Measurements from ENCODE around the gene GNG7.

The GNG7 gene

GRCh38 chr19:2549701-2550191 is 152.7 kb downstream of the GNG7 start:
- WGBS (ENCODE audit: extremely low coverage, insufficient coverage, insufficient read length), result no CpG with 5 or more reads among the region's 11 CpGs

GRCh38 chr19:2548966-2549365 is 153.5 kb downstream of the GNG7 start:
- H3K4me1 ChIP-seq (ENCODE audit: control insufficient read depth in 1 of 2, insufficient read depth in 2 of 2, low read length in 2 of 2), result peaks cover 26 to 27% of the 10 kb centered on the region in 2 experiments
- H4K91ac ChIP-seq (ENCODE audit: low read depth, low read length), result peak overlapping the region; percentile 55

More at GRCh38 chr19:2549701-2550191, 152.7 kb downstream of the GNG7 start:
- H2BK5ac ChIP-seq (ENCODE audit: low read depth, low read length, poor library complexity), result peak overlapping the region; percentile 8
- H2AFZ ChIP-seq (ENCODE audit: insufficient read depth, low read length, poor library complexity), result no peak overlapping the region
- H4K91ac ChIP-seq (ENCODE audit: low read depth, low read length), result peak overlapping the region; percentile 36
- H3K36me3 ChIP-seq (ENCODE audit: control insufficient read depth in 1 of 2, insufficient read depth in 2 of 2, low read length in 2 of 2), result no peaks in the 10 kb centered on the region
- H2BK12ac ChIP-seq (ENCODE audit: low read length), result peak overlapping the region; percentile 41
- peaks cover 30% of the 10 kb centered on the region for H3K79me1 ChIP-seq (ENCODE audit: low read length)
- peak overlapping the region; percentile 29 for H3K14ac ChIP-seq (ENCODE audit: low read length)
- H3K79me2 ChIP-seq (ENCODE audit: control insufficient read depth, insufficient read depth, low read length, poor library complexity), result peaks cover 11% of the 10 kb centered on the region
- no peaks in the 10 kb centered on the region for H3K27me3 ChIP-seq (ENCODE audit: insufficient read depth, low read length)
- H2BK120ac ChIP-seq (ENCODE audit: insufficient read depth, low read length, poor library complexity), result peak overlapping the region; percentile 35
- H3K4me3 ChIP-seq (ENCODE audit: low read depth, low read length), result no peak overlapping the region
- H3K4me1 ChIP-seq (ENCODE audit: control insufficient read depth in 1 of 2, insufficient read depth in 2 of 2, low read length in 2 of 2), result peaks cover 23 to 24% of the 10 kb centered on the region in 2 experiments
- H2AK5ac ChIP-seq (ENCODE audit: low read length), result no peak overlapping the region
- no peak overlapping the region for H3K18ac ChIP-seq (ENCODE audit: low read length)
- peaks cover 3% of the 10 kb centered on the region for H3K9me3 ChIP-seq (ENCODE audit: insufficient read depth, low read depth, low read length)
- no peak overlapping the region for H3K4me2 ChIP-seq (ENCODE audit: low read length)
- no peak overlapping the region for H3K9ac ChIP-seq (ENCODE audit: low read length)
- no peak overlapping the region for H3K4ac ChIP-seq (ENCODE audit: low read depth, low read length)
- DNase-seq, result peak; percentile 49 to 57
- H4K12ac ChIP-seq (ENCODE audit: low read depth, low read length), result no peak overlapping the region
- H4K8ac ChIP-seq (ENCODE audit: low read depth, low read length), result no peak overlapping the region
- H3K27ac ChIP-seq (ENCODE audit: low read depth, low read length), result no peak overlapping the region
- no peak overlapping the region for H3K23ac ChIP-seq (ENCODE audit: low read length)

GRCh38 chr19:2547721-2548120 is 154.8 kb downstream of the GNG7 start:
- Histone ChIP-seq H3K4ac (ENCODE audit: low read depth, low read length) (no peak overlapping the region), H3K79me2 (ENCODE audit: control insufficient read depth, insufficient read depth, low read length, poor library complexity) (peaks cover 16% of the 10 kb centered on the region), H3K27ac (ENCODE audit: low read depth, low read length) (no peak overlapping the region), H2BK5ac (ENCODE audit: low read depth, low read length, poor library complexity) (no peak overlapping the region), H4K12ac (ENCODE audit: low read depth, low read length) (no peak overlapping the region), H3K9me3 (ENCODE audit: insufficient read depth, low read depth, low read length) (peaks cover 3% of the 10 kb centered on the region), H2BK12ac (ENCODE audit: low read length) (peak overlapping the region; percentile 76), H4K8ac (ENCODE audit: low read depth, low read length) (no peak overlapping the region), H3K9ac (ENCODE audit: low read length) (no peak overlapping the region), H3K36me3 (ENCODE audit: control insufficient read depth in 1 of 2, insufficient read depth in 2 of 2, low read length in 2 of 2) (no peaks in the 10 kb centered on the region), H2AK5ac (ENCODE audit: low read length) (peak overlapping the region; percentile 82), H3K79me1 (ENCODE audit: low read length) (peaks cover 40% of the 10 kb centered on the region), H3K4me2 (ENCODE audit: low read length) (no peak overlapping the region), H3K27me3 (ENCODE audit: insufficient read depth, low read length) (no peaks in the 10 kb centered on the region), H3K18ac (ENCODE audit: low read length) (peak overlapping the region; percentile 41), H3K4me3 (ENCODE audit: low read depth, low read length) (no peak overlapping the region), H3K23ac (ENCODE audit: low read length) (no peak overlapping the region), H2BK120ac (ENCODE audit: insufficient read depth, low read length, poor library complexity) (no peak overlapping the region), H2AFZ (ENCODE audit: insufficient read depth, low read length, poor library complexity) (peak overlapping the region; percentile 13), H3K14ac (ENCODE audit: low read length) (no peak overlapping the region), H3K4me1 (ENCODE audit: control insufficient read depth in 1 of 2, insufficient read depth in 2 of 2, low read length in 2 of 2) (peaks cover 27 to 33% of the 10 kb centered on the region in 2 experiments), H4K91ac (ENCODE audit: low read depth, low read length) (peak overlapping the region; percentile 86)
- WGBS (ENCODE audit: extremely low coverage, insufficient coverage, insufficient read length), result no CpG with 5 or more reads among the region's 9 CpGs
- DNase-seq, result no peak

More at GRCh38 chr19:2548966-2549365, 153.5 kb downstream of the GNG7 start:
- Histone ChIP-seq H3K18ac (ENCODE audit: low read length) (no peak overlapping the region), H3K79me2 (ENCODE audit: control insufficient read depth, insufficient read depth, low read length, poor library complexity) (peaks cover 16% of the 10 kb centered on the region), H3K9me3 (ENCODE audit: insufficient read depth, low read depth, low read length) (peaks cover 3% of the 10 kb centered on the region), H3K4me2 (ENCODE audit: low read length) (no peak overlapping the region), H2AFZ (ENCODE audit: insufficient read depth, low read length, poor library complexity) (no peak overlapping the region), H3K79me1 (ENCODE audit: low read length) (peaks cover 33% of the 10 kb centered on the region), H2AK5ac (ENCODE audit: low read length) (peak overlapping the region; percentile 80), H2BK120ac (ENCODE audit: insufficient read depth, low read length, poor library complexity) (no peak overlapping the region), H3K27ac (ENCODE audit: low read depth, low read length) (no peak overlapping the region), H3K36me3 (ENCODE audit: control insufficient read depth in 1 of 2, insufficient read depth in 2 of 2, low read length in 2 of 2) (no peaks in the 10 kb centered on the region), H3K4ac (ENCODE audit: low read depth, low read length) (no peak overlapping the region), H3K27me3 (ENCODE audit: insufficient read depth, low read length) (no peaks in the 10 kb centered on the region), H3K23ac (ENCODE audit: low read length) (no peak overlapping the region), H4K8ac (ENCODE audit: low read depth, low read length) (no peak overlapping the region), H2BK12ac (ENCODE audit: low read length) (peak overlapping the region; percentile 81), H3K9ac (ENCODE audit: low read length) (no peak overlapping the region), H3K14ac (ENCODE audit: low read length) (no peak overlapping the region), H3K4me3 (ENCODE audit: low read depth, low read length) (no peak overlapping the region), H2BK5ac (ENCODE audit: low read depth, low read length, poor library complexity) (no peak overlapping the region), H4K12ac (ENCODE audit: low read depth, low read length) (no peak overlapping the region)
- WGBS (ENCODE audit: extremely low coverage, insufficient coverage, insufficient read length), result no CpG with 5 or more reads among the region's 11 CpGs
- DNase-seq, result no peak

- H3K4me1 ChIP-seq (ENCODE audit: control insufficient read depth in 1 of 2, insufficient read depth in 2 of 2, low read length in 2 of 2), result peaks cover 33 to 39% of the 10 kb centered on the region in 2 experiments
Measured at GRCh38 chr19:2547033-2547680, 155.3 kb downstream of the GNG7 start.

More at GRCh38 chr19:2547033-2547680, 155.3 kb downstream of the GNG7 start:
- Histone ChIP-seq H3K14ac (ENCODE audit: low read length) (peak overlapping the region; percentile 61), H3K27me3 (ENCODE audit: insufficient read depth, low read length) (no peaks in the 10 kb centered on the region), H3K4me2 (ENCODE audit: low read length) (no peak overlapping the region), H2BK120ac (ENCODE audit: insufficient read depth, low read length, poor library complexity) (peak overlapping the region; percentile 65), H3K79me2 (ENCODE audit: control insufficient read depth, insufficient read depth, low read length, poor library complexity) (peaks cover 16% of the 10 kb centered on the region), H3K9me3 (ENCODE audit: insufficient read depth, low read depth, low read length) (peaks cover 3% of the 10 kb centered on the region), H2AFZ (ENCODE audit: insufficient read depth, low read length, poor library complexity) (no peak overlapping the region), H3K23ac (ENCODE audit: low read length) (no peak overlapping the region), H3K18ac (ENCODE audit: low read length) (peak overlapping the region; percentile 10), H3K4ac (ENCODE audit: low read depth, low read length) (no peak overlapping the region), H3K4me3 (ENCODE audit: low read depth, low read length) (no peak overlapping the region), H2BK12ac (ENCODE audit: low read length) (peak overlapping the region; percentile 76), H4K12ac (ENCODE audit: low read depth, low read length) (peak overlapping the region; percentile 11), H3K36me3 (ENCODE audit: control insufficient read depth in 1 of 2, insufficient read depth in 2 of 2, low read length in 2 of 2) (no peaks in the 10 kb centered on the region), H3K27ac (ENCODE audit: low read depth, low read length) (no peak overlapping the region), H4K8ac (ENCODE audit: low read depth, low read length) (peak overlapping the region; percentile 48), H3K9ac (ENCODE audit: low read length) (no peak overlapping the region), H2BK5ac (ENCODE audit: low read depth, low read length, poor library complexity) (peak overlapping the region; percentile 62), H4K91ac (ENCODE audit: low read depth, low read length) (peak overlapping the region; percentile 86), H2AK5ac (ENCODE audit: low read length) (peak overlapping the region; percentile 45), H3K79me1 (ENCODE audit: low read length) (peaks cover 46% of the 10 kb centered on the region)
- no peak for DNase-seq
- WGBS (ENCODE audit: extremely low coverage, insufficient coverage, insufficient read length), result no CpG with 5 or more reads among the region's 15 CpGs
